ENCODE data around the gene FAM110C.
A peak's percentile ranks its signal among the peaks of the same experiment; 100 is the strongest.

DNA sequence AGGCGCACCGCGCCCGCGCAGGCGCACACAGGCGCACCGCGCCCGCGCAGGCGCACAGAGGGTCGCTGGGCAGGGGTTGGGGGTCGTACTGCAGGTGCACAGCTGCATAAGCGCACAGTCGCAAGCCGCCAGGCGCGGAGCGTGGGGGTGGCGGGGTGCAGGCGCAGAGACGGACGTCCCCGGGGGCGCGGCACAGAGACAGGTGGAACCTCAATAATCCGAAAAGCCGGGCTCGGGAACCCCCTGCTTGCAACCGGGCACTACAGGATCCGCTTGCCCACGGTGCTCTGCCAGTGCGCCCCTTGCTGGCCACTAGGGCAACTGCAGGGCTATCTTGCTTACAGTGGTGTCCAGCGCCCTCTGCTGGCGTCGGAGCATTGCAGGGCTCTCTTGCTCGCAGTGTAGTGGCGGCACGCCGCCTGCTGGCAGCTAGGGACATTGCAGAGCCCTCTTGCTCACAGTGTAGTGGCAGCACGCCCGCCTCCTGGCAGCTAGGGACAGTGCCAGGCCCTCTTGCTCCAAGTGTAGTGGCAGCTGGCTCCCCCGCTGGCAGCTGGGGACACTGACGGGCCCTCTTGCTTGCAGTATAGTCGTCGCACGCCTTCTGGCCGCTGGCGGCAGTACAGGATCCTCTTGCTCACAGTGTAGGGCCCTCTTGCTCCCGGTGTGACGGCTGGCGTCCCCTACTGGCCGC lies 34.9 kb downstream of the FAM110C start:
- TF ChIP-seq, protein P1, sequence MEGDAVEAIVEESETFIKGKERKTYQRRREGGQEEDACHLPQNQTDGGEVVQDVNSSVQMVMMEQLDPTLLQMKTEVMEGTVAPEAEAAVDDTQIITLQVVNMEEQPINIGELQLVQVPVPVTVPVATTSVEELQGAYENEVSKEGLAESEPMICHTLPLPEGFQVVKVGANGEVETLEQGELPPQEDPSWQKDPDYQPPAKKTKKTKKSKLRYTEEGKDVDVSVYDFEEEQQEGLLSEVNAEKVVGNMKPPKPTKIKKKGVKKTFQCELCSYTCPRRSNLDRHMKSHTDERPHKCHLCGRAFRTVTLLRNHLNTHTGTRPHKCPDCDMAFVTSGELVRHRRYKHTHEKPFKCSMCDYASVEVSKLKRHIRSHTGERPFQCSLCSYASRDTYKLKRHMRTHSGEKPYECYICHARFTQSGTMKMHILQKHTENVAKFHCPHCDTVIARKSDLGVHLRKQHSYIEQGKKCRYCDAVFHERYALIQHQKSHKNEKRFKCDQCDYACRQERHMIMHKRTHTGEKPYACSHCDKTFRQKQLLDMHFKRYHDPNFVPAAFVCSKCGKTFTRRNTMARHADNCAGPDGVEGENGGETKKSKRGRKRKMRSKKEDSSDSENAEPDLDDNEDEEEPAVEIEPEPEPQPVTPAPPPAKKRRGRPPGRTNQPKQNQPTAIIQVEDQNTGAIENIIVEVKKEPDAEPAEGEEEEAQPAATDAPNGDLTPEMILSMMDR (conservative IDR thresholded peaks at IDR 0.05; ENCODE audit: low read depth, low read length): peak; percentile 45
- no peak for TF ChIP-seq EZH2phosphoT487 (IDR thresholded peaks at IDR 0.05; ENCODE audit: borderline replicate concordance, low read length)
- TF ChIP-seq EZH2 (IDR thresholded peaks at IDR 0.05; ENCODE audit: low read length, unreplicated experiment): no peak

All from PC-3 (cell line).